Suppressor macrophage treated with lipopolysaccharide for 4 hours (primary cell): ENCODE measurements around the gene PSMB11.

Experiments
- DNase-seq: peaks from one replicate; pipeline ENCODE4 v3.0.0-alpha.2; 2020

The PSMB11 gene

GRCh38 chr14:23015618-23016017 lies 26.4 kb upstream of the PSMB11 start:
- no peak for DNase-seq

GRCh38 chr14:23017091-23017490 lies 24.9 kb upstream of the PSMB11 start:
- no peak for DNase-seq

- DNase-seq = no peak
These were observed 23.9 kb upstream of the PSMB11 start for GRCh38 chr14:23018107-23018506.

GRCh38 chr14:23020143-23021128 lies 21.6 kb upstream of the PSMB11 start:
- DNase-seq = no peak

- no peak for DNase-seq
These were observed 20.6 kb upstream of the PSMB11 start for GRCh38 chr14:23021434-23021833.

GRCh38 chr14:23021889-23022442 lies 20.0 kb upstream of the PSMB11 start:
- no peak for DNase-seq

- no peak for DNase-seq
These were observed 18.8 kb upstream of the PSMB11 start for GRCh38 chr14:23023022-23023794.

GRCh38 chr14:23023795-23024152 lies 18.2 kb upstream of the PSMB11 start:
- DNase-seq = no peak

- DNase-seq = no peak
These were observed 17.4 kb upstream of the PSMB11 start for GRCh38 chr14:23024612-23025075.

- no peak for DNase-seq
These were observed 16.7 kb upstream of the PSMB11 start for GRCh38 chr14:23025151-23025814.

GRCh38 chr14:23028799-23029198 lies 13.2 kb upstream of the PSMB11 start:
- DNase-seq = no peak

- no peak for DNase-seq
These were observed 11.1 kb upstream of the PSMB11 start for GRCh38 chr14:23030936-23031335.

GRCh38 chr14:23033251-23033727 lies 8.7 kb upstream of the PSMB11 start:
- DNase-seq = no peak

GRCh38 chr14:23033801-23034497 lies 8.1 kb upstream of the PSMB11 start:
- DNase-seq = peak; percentile 37

- peak; percentile 94 for DNase-seq
These were observed 7.3 kb upstream of the PSMB11 start, which contains the start of gene PSMB5 for GRCh38 chr14:23034498-23035302. PSMB5 (minus strand) TSS chr14:23034900; CDS start chr14:23034881, 19 bp downstream.

GRCh38 chr14:23035303-23036144 lies 6.5 kb upstream of the PSMB11 start:
- no peak for DNase-seq

GRCh38 chr14:23040100-23040499 lies 1.9 kb upstream of the PSMB11 start:
- no peak for DNase-seq

GRCh38 chr14:23041729-23042128 lies 283 bp upstream of the PSMB11 start:
- DNase-seq = no peak

GRCh38 chr14:23043145-23043544 lies 1.1 kb downstream of the PSMB11 start:
- DNase-seq = no peak

- no peak for DNase-seq
These were observed 1.7 kb downstream of the PSMB11 start for GRCh38 chr14:23043754-23044153.
